VCaP (cell line): Measurements from ENCODE around the gene FAM241A.

Source experiments
- H3K27ac ChIP-seq: fragments of 450-650 bp; 2 replicates; pipeline ENCODE4 v1.5.1; 2017
- CTCF ChIP-seq: fragments of 450-650 bp; conservative IDR thresholded peaks from 2 replicates; pipeline ENCODE4 v1.5.1; 2017; ENCODE audit warnings: mild to moderate bottlenecking, moderate library complexity

The FAM241A gene

GRCh38 chr4:112110059-112110425 is 35.2 kb upstream of the FAM241A start:
- no peak for TF ChIP-seq CTCF
- peak overlapping the region; percentile 96 for H3K27ac ChIP-seq

GRCh38 chr4:112111306-112111705 is 33.9 kb upstream of the FAM241A start:
- peak overlapping the region; percentile 96 for H3K27ac ChIP-seq
- no peak for TF ChIP-seq CTCF

DNA sequence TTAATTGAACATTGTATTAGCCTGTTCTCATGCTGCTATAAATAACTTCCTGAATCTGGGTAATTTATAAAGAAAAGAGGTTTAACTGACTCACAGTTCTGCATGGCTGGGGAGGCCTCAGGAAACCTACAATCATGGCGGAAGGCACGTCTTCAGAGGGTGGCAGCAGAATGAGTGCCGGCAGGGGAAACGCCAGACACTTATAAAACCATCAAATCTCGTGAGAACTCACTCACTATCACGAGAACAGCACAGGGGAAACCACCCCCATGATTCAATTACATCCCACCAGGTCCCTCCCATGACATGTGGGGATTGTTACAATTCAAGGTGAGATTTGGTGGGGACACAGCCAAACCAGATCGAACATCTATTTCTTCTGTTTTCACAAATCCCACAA is 33.2 kb upstream of the FAM241A start:
- peak overlapping the region; percentile 96 for H3K27ac ChIP-seq

- peak overlapping the region; percentile 96 for H3K27ac ChIP-seq
- TF ChIP-seq CTCF: no peak
Observed at GRCh38 chr4:112112590-112113170, 32.6 kb upstream of the FAM241A start.

- TF ChIP-seq CTCF: no peak
- H3K27ac ChIP-seq: peak overlapping the region; percentile 96
Observed at GRCh38 chr4:112113864-112114263, 31.4 kb upstream of the FAM241A start.

DNA sequence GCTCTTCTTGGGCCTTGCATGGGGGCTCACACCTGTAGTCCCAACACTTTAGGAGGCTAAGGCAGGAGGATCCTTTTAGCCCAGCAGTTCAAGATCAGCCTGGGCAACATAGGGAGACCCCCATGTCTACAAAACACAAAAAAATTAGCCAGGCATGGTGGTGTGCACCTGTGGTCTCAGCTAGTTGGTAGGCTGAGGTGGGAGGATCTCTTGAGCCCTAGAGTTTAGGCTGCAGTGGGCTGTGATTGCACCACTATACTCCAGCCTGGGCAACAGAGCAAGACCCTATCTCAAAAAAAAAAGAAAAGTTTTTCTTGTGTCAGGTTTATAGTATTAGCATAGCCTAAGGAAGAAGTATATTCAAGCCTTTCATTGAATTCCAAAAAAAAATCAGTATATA is 30.8 kb upstream of the FAM241A start:
- no peak for TF ChIP-seq CTCF

DNA sequence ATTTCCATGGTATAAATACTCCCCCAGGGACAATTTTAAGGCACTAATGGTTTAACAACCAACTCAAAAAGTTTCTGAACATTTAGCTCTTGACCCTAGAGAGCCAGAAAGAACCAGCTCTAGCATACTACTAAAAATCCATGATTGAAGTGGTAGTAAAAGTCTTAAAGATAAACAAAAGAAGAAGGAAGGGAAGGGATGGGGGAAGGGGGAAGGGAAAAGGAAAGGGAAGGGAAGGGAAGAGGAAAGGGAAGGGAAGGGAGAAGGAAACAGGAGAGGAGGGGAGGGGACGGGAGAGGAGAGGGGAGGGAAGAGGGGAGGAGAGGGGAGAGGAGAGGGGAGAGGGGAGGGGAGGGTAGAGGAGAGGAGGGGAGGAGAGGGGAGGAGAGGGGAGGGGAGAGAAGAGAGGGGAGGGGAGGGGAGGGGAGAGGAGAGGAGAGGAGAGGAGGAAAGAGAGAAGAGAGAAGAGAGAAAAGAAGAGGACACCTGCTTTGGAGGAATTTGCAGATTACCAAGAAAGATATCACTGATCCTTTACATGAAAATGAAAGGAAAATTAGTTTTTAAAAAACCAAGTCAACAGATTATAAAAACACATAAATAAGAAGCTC is 26.4 kb upstream of the FAM241A start:
- no peak overlapping the region for H3K27ac ChIP-seq

More for the DNA sequence above, 30.8 kb upstream of the FAM241A start:
- peak overlapping the region; percentile 96 for H3K27ac ChIP-seq

More for the DNA sequence above, 26.4 kb upstream of the FAM241A start:
- TF ChIP-seq CTCF: no peak
